Left hindlimb (tissue), 1 donor: ENCODE measurements around the gene SPECC1L.

Experiments
- DNase-seq: peaks from one replicate; pipeline ENCODE4 v3.0.0-alpha.2; 2018

Gene SPECC1L

DNA sequence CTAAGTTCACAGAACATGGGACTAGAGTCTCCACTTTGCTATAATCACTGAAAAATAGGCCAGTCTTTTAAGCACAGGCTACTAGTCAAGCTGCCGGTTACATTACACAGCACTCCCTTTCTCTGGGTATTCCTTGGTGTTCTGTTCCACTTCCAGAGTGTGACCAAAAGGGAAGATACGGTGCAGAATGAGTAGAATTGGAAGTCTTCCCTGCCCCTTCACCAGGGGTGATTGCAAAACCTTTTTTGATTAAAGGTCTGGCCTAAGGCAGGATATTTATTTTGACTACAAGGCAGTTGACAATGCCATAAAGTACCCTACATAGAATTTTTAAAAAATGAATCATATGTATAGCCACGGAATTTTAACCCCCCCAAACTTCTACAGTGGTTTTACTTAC is 97.2 kb downstream of the SPECC1L start:
- DNase-seq: no peak

DNA sequence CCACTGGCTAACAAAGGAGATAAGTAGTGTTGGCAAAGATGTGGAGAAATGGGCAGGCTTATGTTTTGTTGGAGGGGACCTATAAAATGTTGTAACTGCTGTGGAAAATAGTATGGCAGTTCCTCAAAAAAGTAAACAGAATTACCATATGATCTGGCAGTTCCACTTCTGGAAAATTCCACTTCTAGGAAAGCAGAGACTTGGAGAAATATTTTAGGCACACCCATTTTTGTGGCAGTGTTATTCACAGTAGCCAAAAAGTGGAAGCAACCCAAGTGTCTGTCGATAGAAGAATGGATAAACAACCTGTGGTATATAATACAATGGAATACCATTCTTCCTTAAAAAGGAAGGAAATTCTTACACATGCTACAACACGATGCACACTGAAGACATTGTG is 99.8 kb downstream of the SPECC1L start:
- no peak for DNase-seq

DNA sequence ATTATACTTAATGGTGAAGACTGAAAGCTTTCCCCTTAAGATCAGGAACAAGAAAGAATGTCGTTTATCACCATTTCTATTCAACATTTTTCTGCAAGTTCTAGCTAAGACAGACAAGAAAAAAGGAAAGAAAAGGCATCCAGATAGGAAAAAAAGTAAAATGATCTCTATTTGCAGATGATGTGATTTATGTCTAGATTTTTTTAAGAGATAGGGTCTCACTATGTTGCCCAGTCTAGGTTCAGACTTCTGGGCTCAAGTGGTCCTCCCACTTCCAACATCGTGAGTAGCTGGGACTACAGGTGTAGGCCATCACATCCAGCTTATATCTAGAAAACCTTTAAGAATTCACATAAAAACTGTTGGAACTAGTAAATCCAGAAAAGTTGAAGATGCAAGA is 105.4 kb downstream of the SPECC1L start:
- DNase-seq: no peak

DNA sequence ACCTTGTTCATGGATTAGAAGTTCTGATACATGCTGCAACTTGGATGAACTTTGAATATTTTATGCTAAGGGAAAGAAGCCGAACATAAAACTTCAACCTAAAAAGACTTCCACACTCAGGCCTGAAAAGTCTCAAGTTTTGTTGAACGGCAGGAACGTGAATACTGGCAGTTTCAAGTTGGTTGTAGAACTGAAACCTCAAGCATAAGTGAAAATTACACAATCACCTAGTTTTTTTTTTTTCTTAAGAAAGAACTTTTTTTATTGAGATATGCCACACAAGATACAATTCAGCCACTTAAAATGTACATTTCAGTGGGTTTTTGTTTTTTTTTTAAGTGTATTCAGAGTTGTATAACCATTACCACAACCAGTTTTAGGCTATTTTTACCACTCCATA is 106.0 kb downstream of the SPECC1L start:
- DNase-seq: no peak

DNA sequence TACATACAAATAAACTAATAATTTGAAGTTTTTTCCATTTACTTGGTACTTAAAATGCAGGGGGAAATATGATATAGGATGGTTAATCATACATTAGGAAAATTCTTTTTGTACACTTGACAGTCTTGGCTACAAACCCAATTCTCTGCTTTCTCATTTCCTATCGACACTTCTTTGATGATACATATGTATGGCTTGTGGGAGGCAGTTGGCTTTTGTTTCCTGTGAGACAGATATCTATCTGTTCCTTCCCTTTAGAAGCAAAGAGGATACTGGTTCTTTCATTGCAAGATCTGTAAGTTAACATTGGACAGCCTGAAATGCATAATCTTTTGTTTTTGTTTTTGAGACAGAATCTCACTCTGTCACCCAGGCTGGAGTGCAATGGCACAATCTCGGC is 108.9 kb downstream of the SPECC1L start:
- no peak for DNase-seq

DNA sequence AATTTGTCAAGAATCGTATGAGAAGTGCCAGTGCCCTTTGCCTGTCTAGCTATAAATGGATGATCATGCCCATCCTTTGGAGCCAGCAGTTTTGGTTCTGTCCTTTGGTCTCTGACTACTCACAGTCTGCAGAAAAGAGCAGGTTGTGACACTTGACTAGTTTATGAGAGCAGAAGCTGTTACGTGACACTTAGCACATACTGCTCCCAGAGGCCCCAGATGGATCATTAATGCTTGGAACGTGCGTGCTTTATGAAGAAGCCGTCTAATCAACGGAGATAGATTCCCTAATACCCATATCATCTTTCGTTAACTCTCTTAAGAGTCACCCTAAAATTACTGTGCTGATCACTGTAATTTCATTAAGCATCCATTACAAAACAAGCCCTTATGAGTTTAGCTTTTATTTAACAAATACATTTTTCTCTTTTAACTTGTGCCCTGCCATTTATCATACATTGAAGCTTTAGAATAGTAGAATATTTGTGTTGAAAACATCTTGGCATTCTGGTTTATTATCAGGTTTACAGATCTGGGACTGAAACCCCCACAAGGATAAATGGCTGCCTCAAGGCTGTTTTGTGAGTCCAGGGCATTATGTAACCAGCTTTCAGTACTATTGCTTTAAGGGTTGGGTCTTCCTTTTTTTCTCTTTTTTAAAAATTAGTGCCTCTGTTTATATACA is 109.7 kb downstream of the SPECC1L start:
- no peak for DNase-seq

DNA sequence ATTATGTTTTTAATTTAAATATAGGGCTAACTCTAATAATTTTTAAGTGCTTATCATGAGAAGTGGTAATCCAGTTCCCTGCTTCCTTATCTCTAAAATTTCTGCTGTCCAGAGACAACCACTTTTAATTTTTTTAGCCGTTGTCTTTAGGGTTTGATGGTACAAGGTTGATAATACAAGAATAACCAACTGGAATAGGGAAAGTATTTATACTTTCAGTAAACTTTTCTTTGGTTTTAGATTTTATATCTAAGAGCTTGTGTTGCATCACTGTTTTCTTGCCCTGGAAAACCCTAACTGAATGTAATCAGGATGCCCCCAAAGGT is 110.2 kb downstream of the SPECC1L start:
- DNase-seq: no peak

DNA sequence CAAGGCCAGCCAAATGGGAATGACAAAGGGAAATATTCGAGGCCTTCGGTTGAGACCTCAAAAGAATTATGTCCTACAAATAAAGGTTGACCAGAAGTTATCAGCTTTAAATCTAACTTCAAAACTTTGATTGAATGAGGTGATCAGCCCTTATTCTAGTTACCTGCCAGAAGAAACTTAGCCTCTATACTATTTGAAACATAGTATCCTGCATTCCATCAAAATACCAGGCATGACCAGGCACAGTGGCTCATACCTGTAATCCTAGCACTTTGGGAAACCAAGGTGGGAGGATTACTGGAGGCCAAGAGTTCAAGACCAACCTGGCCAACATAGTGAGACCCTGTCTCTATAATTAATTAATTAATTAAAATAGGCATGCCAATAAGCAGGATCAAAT is 112.4 kb downstream of the SPECC1L start:
- DNase-seq: no peak

DNA sequence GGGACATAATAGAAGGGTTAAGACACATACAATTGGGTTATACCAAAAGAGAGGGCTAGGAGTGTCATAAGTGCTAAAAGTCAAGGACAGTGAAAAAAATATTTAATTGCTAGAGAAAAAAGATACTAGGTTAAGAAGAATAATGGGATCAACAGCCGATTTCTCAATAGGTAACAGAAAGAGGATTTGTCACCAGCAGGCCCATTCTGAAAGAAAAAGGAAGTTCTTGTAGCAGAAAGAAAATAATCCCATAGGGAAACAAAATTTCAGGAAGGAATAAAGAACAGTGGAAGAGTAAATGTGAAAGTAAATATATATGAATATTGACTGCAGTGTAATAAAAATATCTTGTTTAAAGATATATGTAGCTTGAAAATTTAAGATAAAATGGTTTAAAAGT is 113.5 kb downstream of the SPECC1L start:
- DNase-seq: no peak

DNA sequence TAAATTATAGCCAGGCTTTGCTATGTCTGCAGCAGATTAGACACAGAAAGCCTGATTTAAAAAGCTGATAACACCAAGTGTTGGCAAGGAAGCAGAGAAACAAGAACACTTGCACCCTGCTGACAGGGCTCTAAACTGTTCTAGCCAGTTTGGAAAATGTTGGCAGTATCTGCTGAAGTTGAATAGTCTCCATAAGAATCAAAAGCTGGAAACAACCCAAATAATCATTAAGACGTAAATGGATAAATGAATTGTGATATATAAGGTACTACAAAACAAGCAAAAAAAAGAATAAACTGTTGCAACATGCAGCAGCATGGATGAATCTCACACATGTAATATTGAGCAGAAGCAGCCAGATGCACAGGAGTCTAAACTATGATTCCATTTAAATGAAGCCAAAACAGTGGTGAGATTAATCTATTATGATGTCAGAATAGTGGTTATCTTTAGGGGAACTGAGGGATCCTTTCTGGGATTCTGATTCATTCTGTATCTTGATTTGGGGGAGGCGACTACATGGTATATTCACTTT is 116.4 kb downstream of the SPECC1L start:
- DNase-seq: no peak

DNA sequence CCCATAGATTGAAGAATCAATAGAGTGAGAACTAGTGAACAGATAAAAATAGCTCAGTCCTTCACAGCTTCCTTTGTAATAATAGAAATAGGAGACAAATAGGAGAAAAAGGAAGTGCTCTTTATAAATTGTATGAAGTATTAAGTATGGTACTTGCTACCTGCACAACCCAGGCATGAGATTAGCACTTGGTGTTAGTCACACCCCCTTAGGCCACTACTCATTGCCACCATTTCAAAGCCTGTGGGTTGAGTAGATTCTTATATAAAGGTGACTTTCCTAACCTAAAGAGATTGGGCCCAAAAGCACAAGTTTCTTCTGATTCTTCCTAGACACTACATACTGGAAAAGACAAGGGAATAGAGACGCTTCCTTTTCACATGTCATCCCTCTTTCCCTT is 119.0 kb downstream of the SPECC1L start:
- no peak for DNase-seq

DNA sequence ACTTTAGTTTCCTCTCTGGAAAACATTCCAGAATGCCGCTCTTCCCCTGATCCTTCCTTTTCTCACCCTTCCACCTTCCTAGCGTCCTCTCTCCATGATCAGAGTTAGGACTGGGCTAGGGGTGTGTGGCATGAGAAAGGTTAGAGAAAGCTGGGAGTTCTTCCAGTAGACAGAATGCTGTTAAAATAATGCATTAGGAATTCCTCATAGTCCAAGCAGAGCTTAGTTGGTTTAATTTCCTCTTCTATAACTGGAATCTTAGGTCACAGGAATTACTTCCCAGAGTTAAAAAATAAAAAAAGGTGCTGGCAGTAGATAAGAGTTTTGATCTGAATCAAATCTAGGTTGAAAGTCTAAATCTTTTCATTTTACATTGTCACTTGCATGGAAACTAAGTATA is 119.5 kb downstream of the SPECC1L start:
- no peak for DNase-seq

DNA sequence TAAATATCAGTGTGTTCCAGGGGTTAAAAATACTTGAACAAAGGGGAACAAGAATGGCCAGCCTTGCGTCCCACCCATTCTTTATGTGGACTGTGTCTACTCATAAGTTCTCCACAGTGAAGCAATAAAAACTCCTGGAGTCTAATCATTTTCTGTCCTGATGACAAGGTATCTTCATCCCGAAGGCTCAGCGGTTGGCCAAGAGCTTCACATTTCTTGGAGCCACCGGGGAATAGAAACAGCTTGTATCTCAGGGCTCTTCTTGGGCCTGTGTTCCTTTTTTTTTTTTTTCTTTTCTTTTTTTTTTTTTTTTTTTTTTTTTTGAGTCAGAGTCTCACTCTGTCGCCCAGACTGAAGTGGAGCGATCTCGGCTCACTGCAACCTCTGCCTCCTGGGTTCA is 119.9 kb downstream of the SPECC1L start:
- DNase-seq: no peak

DNA sequence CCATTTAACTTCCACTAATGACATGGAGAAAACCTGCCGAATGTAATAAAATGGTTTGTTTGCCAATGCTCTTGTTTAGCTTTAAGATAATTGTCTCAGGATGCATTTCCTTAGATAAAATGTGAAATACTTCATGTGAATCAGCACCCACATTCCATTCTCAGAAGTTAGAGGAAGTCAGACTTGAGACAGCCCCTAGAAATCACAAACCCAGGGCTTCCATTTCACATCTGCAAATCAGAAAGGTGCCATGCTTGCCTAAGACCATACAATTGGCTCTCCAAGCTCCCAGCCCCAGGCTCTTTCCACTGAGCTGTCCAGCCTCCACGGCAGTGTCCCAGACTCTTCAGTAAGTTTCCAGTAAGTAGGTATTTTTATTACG is 121.2 kb downstream of the SPECC1L start:
- no peak for DNase-seq

DNA sequence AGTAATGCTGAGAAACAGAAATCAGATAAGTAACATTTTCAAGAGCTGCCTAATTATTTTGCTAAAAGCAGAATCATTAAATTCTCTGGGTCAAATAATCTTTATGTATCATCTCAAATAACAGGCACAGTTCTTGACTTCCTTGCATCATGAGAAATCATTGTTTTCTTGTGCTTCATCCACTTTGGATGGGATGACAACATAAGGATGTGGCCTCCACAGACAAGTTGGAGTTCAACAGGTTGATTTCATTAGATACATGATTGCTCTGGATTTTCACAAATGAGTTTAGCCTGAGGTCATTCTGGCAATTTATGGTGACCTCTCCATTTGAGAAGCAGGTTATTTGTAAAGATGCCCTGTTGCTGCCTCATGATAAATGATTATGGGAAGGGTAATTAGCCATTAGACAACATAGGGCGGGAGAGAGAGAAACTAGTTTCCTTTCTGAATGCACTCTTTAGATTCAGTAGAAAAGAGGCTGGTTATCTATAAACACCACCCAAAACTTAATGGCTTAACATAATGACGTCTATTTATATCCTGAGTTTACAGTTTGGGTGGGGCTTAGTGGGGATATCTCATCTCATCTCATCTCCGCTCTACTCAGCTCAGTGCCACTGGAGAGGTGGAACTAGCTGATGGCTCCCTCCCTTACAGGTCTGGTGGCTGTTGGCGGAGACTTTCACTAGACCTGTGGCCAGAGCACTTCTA is 121.7 kb downstream of the SPECC1L start:
- no peak for DNase-seq

DNA sequence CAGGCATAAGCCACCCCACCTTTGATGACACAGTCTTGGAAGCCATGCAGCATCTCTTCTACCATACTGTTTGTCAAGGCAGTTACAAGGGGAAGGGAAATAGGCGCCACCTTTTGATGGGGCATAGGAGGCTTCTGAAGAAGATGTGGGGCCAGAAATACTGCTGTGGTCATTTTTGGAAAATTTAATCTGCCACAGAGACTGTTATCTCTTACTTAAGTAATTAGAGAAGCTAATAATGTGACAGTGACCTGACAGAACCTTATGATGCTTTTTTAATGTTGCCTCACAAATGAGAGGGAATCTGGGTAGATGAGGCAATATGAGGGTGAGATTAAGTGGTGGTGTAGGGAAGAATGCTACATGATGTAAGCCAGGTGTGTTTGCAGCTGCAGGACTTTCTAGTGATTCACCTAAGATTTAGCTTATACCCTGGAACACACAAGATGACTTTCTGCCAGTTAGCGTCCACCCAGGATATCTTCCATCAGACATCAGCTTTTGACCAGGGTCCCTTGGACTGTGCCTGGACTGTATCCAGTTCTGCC is 122.5 kb downstream of the SPECC1L start:
- DNase-seq: no peak

DNA sequence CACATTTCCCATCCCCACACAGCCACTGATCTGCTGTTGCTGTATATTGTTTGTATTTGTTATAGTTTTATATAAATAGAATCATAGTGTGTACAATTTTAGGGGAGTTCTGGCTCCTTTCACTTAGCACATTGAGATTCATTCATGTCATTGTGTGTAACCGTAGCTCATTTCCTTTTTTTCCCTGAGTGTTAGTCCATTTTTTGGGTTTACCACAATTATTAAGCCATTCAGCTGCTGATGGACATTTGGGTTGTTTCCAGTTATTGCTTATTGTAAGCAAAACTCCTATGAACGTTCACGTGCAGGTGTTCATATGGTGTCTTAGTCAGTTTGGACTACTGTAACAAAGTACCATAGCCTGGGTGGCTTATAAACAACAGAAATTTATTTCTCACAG is 123.2 kb downstream of the SPECC1L start:
- no peak for DNase-seq

DNA sequence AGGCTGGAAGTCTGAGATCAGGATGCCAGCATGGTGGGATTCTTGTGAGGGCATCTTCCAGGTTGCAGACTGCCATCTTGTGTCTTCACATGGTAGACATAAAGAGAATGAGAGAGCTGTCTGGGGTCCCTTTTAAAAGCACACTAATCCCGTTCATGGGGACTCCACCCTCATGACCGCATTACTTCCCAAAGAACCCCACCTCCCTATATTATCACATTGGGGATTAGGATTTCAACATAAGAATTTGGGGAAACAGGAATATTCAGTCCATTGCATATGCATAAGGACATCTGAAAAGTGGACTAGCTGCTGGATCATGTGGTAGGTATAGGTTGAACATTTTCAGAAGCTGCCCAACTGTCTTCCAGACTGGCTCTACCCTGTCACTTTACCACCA is 123.6 kb downstream of the SPECC1L start:
- DNase-seq: no peak

DNA sequence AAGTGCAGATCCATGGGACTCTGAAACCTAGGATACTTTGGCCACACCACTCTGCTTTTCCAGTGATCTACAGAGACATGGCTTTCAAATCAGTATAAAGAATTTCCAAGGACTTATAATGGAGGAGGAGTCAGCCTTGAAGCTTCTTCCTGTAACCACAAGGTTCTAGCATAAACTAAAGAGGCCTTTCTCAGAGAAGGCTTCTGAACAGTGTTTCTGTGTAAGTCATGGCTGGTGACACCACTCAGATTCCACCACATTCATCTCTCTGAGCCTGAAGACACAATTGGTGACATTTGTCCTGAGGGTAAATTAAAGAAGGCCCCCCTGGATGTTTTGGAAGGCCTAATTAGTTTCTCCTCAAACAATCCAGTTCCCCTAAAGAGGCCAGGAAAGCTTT is 127.8 kb downstream of the SPECC1L start:
- no peak for DNase-seq

DNA sequence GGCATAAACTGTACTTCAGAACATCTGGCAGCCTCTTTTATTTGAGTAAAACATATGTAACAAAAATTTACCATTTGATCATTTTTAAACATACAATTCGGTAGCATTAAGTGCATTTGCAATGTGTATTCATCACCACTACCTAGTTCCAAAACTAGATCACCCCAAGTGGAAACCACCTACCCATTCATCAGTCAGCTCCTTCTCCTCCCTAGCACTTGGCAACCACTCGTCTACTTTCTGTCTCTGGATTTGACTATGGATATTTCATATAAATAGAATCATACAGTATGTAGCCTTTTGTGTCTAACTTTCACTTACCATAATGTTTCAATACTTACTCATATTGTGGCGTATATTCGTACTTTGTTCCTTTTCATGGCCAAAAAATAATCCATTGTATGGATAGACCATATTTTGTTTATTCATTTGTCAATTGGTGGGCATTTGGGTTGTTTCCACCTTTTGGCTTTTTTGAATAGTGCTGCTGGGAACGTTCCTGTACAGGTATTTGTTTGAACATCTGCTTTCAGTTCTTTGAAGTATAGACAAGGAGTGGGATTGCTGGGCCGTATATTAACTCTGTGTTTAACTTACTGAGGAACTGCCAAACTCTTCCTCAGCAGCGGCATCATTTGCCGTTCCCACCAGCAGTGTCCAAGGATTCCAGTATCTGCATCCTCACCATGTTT is 129.5 kb downstream of the SPECC1L start:
- DNase-seq: no peak

DNA sequence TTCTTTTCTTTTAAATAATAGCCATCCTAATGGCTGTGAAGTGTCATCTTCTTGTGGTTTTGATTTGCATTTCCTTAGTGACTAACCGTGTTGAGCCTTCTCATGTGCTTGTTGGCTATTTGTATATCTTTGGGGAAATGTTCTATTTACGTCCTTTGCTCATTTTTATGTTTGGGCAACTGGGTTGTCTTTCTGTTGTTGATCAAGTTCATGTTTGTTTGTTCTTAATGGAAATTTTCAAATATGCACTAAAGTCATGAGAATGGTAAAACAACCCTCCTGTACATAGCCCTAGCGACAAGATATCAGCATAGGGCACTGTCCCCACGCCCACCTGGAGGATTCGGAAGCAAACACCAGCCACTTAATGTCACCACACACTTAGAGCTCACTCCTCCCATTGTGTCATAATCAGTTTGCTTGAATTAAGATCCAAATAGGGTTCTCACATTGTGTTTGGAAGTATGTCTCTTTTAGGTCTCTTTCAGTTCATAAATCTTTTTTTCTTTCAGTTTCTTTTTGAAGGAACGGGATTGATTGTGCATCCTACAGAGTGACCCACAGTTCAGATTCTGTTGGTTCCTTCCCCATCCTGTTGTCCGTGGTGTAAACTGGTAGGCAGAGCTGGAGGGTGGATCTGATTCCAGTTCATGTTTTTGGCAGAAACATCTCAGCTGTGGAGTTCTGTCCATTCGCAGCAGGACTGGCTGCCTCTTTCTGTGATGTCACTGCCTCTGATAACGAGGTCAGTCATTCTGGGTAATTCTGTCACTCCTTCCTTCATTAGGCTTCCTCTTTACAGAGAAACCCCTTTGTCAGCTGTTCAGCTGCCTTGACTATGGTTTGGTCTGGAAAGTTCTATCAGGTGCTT is 130.3 kb downstream of the SPECC1L start:
- no peak for DNase-seq

DNA sequence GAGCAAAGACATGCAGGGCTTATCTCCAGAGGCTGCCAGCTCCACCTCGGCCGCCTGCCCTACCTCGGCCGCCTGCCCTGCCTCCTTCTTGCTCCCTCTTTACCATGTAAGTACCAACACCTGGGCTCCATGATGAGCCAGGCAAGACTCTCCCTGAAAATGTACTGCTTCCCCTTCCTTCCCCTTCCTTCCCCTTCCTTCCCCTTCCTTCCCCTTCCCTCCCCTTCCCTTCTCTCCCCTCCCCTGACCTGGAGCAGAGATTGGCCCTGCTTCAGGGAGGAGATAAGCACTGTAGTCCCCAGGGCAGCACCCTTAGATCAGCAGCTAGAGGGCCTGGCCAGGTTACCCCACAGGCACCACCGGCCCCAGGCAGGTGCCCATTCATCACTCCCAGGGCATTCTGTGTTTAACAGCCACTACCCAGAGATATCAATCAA is 131.3 kb downstream of the SPECC1L start:
- no peak for DNase-seq
